Endothelial cell of umbilical vein (primary cell): ENCODE measurements around the gene SUV39H1.

Source experiments
- EZH2 ChIP-seq: IDR thresholded peaks from 2 replicates; pipeline ENCODE4 v1.6.1; 2012; ENCODE audit warnings: borderline replicate concordance, low read depth, mild to moderate bottlenecking, moderate library complexity, low read length, inconsistent platforms; ENCODE audit not compliant: severe bottlenecking
- FOS ChIP-seq: IDR thresholded peaks from 2 replicates; pipeline ENCODE4 v1.6.1; 2011; ENCODE audit warnings: mild to moderate bottlenecking, low read length, moderate library complexity, borderline replicate concordance; ENCODE audit not compliant: insufficient read depth
- GATA2 ChIP-seq: IDR thresholded peaks from 2 replicates; pipeline ENCODE4 v1.7.0; 2011; ENCODE audit warnings: low read depth, mild to moderate bottlenecking, moderate library complexity, mixed read lengths, low read length; ENCODE audit not compliant: insufficient read length, insufficient read depth
- JUN ChIP-seq: IDR thresholded peaks from 2 replicates; pipeline ENCODE4 v1.6.1; 2011; ENCODE audit warnings: borderline replicate concordance, low read depth; ENCODE audit not compliant: insufficient read length, insufficient read depth
- MYC ChIP-seq: IDR thresholded peaks from one replicate; pipeline ENCODE4 v1.6.1; 2011; ENCODE audit warnings: mild to moderate bottlenecking, low read depth, low read length
- POLR2A ChIP-seq: IDR thresholded peaks from 2 replicates; pipeline ENCODE4 v1.6.1; 2012; ENCODE audit warnings: low read depth, mild to moderate bottlenecking, control low read depth, low read length
- POLR2AphosphoS5 ChIP-seq: IDR thresholded peaks from 2 replicates; pipeline ENCODE4 v1.6.1; 2012; ENCODE audit warnings: low read depth, mild to moderate bottlenecking, control low read depth, low read length, moderate library complexity; ENCODE audit not compliant: insufficient read depth
- TF ChIP-seq, protein P1 (sequence below), 2 donors: IDR thresholded peaks; 1 replicate in 1 of 2; 2 replicates in 1 of 2; pipeline ENCODE4 v1.5.1; 2011; ENCODE audit warnings: low read length in 2 of 2, mild to moderate bottlenecking in 2 of 2, moderate library complexity in 2 of 2, control low read depth in 1 of 2, inconsistent platforms in 1 of 2, low read depth in 1 of 2; ENCODE audit not compliant: insufficient read depth in 1 of 2; ENCODE audit errors: extremely low read depth in 1 of 2
- TF ChIP-seq, protein P2 (sequence below): IDR thresholded peaks from 2 replicates; pipeline ENCODE4 v1.6.1; 2011; ENCODE audit not compliant: insufficient read depth, insufficient read length

DNA sequence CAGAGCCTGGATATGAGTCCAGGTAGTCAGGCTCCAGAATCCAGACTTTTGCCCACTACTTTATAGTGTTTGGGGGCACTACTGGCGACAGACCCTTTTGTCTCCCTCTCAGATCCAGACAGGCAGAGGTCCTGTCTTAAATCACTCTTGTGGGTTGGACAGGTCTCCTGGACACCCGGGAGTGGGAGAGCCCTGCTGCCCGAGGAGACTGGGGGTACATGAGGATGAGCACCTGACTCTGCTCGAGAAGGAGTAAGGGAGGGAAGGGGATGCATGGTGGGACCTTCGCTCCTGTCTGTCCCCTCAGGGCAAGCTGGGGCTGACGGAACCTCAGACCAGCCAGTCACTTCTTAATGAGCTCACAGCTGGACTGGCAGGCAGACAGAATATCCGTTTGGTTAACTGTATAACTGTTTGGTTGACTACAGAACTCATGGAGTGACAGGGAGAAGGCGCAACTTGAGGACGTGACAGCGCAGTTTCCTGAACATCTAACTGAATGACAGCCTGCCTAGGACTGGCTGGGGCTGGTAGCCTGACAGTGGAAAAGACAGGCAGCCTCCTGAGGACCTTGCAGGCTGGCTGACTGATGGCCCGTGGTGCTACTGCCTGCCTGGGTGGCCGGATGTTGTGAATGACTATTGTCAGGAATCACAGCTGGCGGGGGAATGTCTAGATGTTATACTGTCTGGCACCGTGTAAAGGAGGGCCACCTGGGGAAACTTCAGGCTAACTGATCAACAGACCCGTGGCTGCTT, 1.6 kb upstream of the SUV39H1 start:
- TF ChIP-seq, protein P1, sequence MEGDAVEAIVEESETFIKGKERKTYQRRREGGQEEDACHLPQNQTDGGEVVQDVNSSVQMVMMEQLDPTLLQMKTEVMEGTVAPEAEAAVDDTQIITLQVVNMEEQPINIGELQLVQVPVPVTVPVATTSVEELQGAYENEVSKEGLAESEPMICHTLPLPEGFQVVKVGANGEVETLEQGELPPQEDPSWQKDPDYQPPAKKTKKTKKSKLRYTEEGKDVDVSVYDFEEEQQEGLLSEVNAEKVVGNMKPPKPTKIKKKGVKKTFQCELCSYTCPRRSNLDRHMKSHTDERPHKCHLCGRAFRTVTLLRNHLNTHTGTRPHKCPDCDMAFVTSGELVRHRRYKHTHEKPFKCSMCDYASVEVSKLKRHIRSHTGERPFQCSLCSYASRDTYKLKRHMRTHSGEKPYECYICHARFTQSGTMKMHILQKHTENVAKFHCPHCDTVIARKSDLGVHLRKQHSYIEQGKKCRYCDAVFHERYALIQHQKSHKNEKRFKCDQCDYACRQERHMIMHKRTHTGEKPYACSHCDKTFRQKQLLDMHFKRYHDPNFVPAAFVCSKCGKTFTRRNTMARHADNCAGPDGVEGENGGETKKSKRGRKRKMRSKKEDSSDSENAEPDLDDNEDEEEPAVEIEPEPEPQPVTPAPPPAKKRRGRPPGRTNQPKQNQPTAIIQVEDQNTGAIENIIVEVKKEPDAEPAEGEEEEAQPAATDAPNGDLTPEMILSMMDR (IDR thresholded peaks at IDR 0.05; ENCODE audit: extremely low read depth in 1 of 2, insufficient read depth in 1 of 2, low read depth in 1 of 2, low read length in 2 of 2), result no peak
- no peak for TF ChIP-seq POLR2A
- TF ChIP-seq POLR2AphosphoS5, result no peak
- no peak for TF ChIP-seq MYC
- TF ChIP-seq EZH2, result no peak
- TF ChIP-seq, protein P2, sequence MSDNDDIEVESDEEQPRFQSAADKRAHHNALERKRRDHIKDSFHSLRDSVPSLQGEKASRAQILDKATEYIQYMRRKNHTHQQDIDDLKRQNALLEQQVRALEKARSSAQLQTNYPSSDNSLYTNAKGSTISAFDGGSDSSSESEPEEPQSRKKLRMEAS, result no peak
- TF ChIP-seq JUN, result no peak
- no peak for TF ChIP-seq FOS
- TF ChIP-seq GATA2, result no peak
